Activated CD8-positive, alpha-beta memory T cell treated with anti-CD3 and anti-CD28 coated beads for 4 hours (primary cell): ENCODE measurements around the gene SPOCK3.
"Not testable (repeated sequence)": the region's sequence is repeated elsewhere in the genome, so short reads cannot be mapped to it uniquely, and the experiment has no call there.

Experiments used
- DNase-seq, 2 donors: peaks; one replicate each; pipeline ENCODE4 v3.0.0-alpha.2; 2020; ENCODE audit warnings: low read depth in 2 of 2

The SPOCK3 gene

GRCh38 chr4:166823848-166824247 lies 410.4 kb downstream of the SPOCK3 start:
- DNase-seq, result no peak

DNA sequence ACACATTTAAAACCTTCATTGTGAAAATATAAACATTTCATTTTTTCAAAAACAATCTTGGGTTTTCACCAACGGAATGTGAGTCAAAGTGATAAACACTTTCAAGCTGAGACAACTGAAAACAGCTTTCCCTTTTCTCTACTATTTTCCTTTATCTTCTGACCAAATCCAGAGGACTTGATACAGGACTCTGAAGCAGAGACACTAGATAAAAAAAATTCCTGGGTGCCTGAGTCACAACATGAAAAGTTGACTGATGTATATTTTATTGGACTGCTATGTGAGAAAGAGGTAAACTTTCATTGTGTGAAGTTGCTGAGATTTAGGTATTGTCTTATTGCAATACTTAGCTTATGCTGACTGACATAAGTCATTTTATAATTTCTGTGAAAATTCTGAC lies 411.2 kb downstream of the SPOCK3 start:
- no peak for DNase-seq

DNA sequence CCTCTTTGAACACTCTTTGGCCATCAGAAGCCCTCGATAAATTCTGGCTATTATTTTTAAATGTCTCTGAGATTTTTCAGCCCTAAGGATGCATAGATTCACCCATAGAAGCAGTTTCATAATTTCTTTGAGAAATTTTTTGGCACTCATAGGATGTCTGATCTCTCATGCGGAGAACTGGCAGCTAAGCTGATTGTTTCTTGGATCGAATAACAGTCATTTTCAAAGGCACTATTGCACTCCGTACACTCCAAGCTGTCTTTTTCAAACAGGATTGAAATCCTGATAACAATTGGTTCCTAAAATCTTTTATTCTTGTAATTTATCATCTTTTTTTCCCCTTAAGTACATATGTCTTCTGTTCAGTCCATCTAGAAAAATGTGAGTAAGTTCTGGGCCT lies 411.9 kb downstream of the SPOCK3 start:
- DNase-seq, result no peak

DNA sequence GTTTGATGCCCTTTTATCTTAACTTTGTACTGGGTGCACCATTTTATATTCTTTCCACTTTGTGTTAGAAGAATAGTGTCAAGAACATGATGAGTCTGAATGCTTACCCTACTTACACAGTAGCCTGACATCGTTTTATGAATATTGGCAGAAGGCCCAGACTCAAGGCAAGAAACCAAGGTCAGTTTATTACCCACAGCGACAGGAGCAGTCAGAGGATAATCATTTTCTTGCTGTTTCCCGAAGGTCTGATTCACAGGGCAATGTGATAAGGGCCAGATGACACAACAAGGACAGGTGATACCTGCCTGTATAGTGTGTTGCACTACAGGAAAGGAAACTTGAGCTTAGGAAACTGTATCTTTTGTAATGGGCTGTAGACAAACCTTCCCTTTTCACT lies 417.4 kb downstream of the SPOCK3 start:
- DNase-seq, result no peak

DNA sequence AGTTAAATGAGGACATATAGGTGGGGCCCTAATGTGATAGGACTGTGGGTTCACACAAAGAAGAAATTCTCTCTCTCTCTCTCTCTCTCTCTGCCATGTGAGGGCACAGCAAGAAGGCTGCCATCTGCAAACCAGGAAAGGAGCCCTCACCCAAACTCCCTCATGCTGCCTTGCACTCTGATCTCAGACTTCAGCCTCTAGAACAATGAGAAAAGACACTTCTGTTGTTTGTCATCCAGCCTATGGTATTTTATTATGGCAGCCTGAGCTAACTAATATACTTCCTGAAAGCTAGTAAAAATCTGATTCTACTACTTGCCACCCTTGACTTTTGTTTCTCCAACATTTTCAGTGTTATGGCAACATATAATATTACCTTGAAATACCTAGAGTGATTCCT lies 425.9 kb downstream of the SPOCK3 start:
- no peak for DNase-seq

DNA sequence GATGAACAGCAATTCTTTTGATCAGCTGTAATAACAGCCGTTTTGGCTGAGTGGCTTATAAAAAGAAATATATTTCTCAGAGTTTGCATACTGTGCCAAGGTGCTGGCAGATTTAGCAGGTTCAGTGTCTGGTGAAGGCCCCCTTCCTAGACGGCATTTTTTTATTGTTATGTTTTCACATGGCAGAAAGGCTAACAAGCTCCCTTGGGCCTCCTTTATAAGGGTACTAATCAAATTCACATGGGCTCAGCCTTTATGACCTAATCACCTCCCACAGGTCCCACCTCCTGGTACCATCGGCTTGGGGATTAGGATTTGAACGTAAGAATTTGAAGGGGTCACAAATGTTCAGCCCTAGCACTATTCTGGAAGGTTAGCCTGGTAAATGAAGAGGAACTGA lies 431.9 kb downstream of the SPOCK3 start:
- DNase-seq, result no peak

GRCh38 chr4:166798126-166798525 lies 436.2 kb downstream of the SPOCK3 start:
- DNase-seq, result no peak

DNA sequence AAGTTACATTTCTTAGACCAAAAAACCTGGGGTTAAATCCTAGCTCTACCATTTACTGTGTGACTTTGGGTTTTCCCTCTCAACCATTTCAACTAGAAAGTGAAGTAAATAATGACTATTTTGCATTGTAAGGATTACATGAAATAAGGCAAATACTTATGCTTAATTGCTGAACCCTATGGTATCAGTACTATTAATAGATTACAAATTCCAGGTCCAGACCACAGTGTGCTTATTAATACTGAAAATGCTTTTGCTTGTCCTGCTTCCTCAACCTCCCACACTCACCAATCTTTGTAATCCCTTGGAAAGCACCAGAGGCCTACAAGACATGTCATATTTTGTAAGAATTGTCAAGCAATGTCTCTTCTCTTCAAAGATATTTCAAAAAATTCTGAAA lies 456.5 kb downstream of the SPOCK3 start:
- no peak for DNase-seq

- no peak for DNase-seq
Observed at GRCh38 chr4:166763018-166763417, 471.3 kb downstream of the SPOCK3 start.

DNA sequence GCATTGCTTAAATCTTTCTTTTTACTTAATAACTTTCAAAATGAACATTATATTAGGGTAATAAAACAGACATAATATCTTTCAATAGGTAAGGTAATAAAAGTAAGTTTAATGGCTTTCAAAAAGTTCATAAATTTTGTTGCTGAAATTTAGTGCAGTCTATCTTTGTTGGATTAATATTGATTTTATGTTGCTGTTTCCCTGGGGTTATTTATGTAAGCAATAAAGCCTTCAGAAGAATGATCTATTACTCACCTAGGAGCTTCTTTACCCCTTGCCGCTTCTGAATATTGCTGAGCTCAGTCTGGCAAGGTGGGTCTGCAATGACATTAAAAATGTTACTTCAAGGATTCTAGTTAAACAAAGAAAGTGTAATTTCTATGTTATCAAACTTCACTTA lies 492.6 kb downstream of the SPOCK3 start:
- DNase-seq, result no peak

GRCh38 chr4:166739215-166739614 lies 495.1 kb downstream of the SPOCK3 start:
- DNase-seq, result not testable (repeated sequence)

DNA sequence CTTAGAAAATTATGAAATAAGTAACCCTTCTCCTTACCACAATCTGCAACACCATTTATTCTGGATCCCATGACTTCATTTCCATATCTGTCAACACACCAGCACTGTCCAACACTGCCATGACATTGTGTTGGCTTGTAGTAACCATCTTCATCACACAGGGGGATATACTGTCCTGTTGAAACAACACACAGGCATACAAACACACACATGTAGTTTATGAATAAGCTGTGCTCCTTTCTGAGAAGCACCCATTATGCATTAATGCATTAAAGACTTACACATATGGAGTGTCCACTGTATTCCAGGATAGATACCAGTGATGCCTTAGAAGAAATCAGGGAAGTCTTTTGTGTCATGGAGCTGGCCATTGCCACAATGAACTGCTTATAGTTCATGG lies 496.9 kb downstream of the SPOCK3 start:
- no peak for DNase-seq

DNA sequence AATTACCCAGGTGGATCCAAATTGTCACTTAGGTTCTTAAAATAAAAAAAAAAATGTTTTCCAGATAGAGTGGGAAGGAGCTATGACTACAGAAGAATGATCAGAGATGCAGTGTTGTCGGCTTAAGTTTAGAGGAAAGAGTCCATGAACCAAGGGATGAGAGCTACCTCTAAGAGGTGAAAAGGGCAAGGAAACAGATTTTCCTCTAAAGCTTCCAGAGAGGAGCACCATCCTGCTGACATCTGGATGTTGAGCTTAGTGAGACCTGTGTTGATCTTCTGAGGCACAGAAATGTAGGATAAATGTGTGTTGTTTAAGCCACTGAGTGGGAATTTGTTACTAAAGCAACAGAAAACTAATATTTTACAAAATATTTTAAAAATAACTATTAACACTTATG lies 498.7 kb downstream of the SPOCK3 start:
- no peak for DNase-seq

GRCh38 chr4:166734797-166735196 lies 499.5 kb downstream of the SPOCK3 start:
- DNase-seq, result no peak

DNA sequence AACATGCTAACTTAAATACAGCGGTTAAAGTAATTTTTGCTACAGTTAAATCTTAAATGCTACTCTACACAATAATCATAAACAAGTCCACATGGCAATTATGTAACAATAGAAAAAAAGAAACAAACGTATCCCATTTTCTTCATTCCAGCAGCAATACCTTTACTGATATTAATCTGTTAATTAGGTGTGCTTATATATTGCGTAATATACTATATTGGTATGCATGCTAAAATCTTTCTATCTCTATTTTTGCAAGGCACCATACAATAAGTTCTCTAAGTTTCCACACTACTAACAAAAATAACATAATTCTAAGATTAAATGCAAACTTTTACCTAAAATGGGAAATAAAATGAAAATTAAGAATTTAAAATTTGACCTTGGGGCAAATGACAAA lies 500.6 kb downstream of the SPOCK3 start:
- no peak for DNase-seq

- DNase-seq, result no peak
Observed at GRCh38 chr4:166726832-166727231, 507.5 kb downstream of the SPOCK3 start.

- DNase-seq, result no peak
Observed at GRCh38 chr4:166724369-166724768, 509.9 kb downstream of the SPOCK3 start.

- DNase-seq, result no peak
Observed at GRCh38 chr4:166723532-166724140, 510.7 kb downstream of the SPOCK3 start.

- not testable (repeated sequence) for DNase-seq
Observed at GRCh38 chr4:166715748-166716713, 518.3 kb downstream of the SPOCK3 start.

GRCh38 chr4:166700592-166700991 lies 533.7 kb downstream of the SPOCK3 start:
- DNase-seq, result no peak

GRCh38 chr4:166688835-166689234 lies 545.5 kb downstream of the SPOCK3 start:
- DNase-seq, result no peak

DNA sequence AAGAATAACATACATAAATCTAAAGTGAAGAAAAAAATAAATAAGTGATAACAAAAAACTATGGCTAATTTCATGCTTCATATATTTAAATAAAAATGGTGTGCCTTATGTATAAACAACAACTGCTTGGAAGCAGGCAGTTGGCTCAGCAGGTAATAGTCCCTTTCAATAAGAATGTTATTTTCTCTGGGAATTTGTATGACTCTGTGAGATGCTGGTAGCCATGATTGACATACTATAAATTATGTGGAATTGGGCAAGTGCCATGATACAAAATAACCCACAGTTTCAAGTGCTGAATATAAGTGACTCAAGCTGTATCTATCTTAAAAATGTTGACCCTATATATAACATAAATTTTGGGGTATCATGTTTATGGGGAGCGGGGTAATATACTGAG lies 546.5 kb downstream of the SPOCK3 start:
- no peak for DNase-seq
